Measurements from ENCODE around the gene CST9.

Gene CST9

GRCh38 chr20:23568320-23568970, 37.3 kb downstream of the CST9 start, which contains the start of gene CST9L:
CST9L (minus strand) TSS chr20:23568484; CDS start chr20:23568450, 34 bp downstream.
- H3K27me3 ChIP-seq, result no peaks in the 10 kb centered on the region
- H3K4me3 ChIP-seq (ENCODE audit: low read depth, low read length), result no peak within 1 kb of the TSS
- no peaks in the 10 kb centered on the region for H3K9me3 ChIP-seq
- H3K4me1 ChIP-seq, result no peaks in the 10 kb centered on the region
- H3K36me3 ChIP-seq, result no peaks in the 10 kb centered on the region
- TF ChIP-seq, protein P1, sequence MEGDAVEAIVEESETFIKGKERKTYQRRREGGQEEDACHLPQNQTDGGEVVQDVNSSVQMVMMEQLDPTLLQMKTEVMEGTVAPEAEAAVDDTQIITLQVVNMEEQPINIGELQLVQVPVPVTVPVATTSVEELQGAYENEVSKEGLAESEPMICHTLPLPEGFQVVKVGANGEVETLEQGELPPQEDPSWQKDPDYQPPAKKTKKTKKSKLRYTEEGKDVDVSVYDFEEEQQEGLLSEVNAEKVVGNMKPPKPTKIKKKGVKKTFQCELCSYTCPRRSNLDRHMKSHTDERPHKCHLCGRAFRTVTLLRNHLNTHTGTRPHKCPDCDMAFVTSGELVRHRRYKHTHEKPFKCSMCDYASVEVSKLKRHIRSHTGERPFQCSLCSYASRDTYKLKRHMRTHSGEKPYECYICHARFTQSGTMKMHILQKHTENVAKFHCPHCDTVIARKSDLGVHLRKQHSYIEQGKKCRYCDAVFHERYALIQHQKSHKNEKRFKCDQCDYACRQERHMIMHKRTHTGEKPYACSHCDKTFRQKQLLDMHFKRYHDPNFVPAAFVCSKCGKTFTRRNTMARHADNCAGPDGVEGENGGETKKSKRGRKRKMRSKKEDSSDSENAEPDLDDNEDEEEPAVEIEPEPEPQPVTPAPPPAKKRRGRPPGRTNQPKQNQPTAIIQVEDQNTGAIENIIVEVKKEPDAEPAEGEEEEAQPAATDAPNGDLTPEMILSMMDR (IDR thresholded peaks at IDR 0.05; ENCODE audit: low read depth, low read length), result no peak
- DNase-seq, result no peak

- no peaks in the 10 kb centered on the region for H3K36me3 ChIP-seq
- TF ChIP-seq, protein P1 (IDR thresholded peaks at IDR 0.05; ENCODE audit: low read depth, low read length), result no peak
- H3K27me3 ChIP-seq, result no peaks in the 10 kb centered on the region
Measured at GRCh38 chr20:23566199-23566932, 39.4 kb downstream of the CST9 start.

DNA sequence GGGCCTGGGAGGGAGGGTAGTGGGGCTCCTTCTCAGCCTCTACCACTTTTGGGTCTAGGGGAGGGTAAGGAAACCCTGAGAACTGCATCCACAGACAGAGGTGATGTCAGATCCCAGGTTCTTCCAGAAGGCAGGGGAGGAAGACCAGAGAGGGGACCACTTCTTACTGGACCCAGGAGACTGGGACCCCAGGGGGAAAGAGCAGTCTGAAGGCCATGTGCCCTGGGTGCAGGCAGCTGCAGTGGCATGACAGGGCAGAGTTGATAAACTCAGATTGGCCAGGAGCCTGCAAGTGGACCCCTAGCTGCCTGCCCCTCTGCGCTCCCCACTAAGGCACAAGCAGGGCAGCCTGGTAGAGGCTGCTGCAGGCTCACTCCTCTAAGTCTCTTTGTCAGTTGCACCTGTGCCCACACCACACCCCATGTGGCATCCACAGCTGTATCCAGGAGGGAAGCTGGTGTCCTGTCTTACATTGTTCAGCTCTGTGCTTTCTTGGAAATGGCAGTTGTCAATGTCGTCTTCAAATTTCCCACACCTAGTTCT, 40.1 kb downstream of the CST9 start:
- H3K36me3 ChIP-seq, result no peaks in the 10 kb centered on the region
- no peaks in the 10 kb centered on the region for H3K27me3 ChIP-seq
- TF ChIP-seq, protein P1 (IDR thresholded peaks at IDR 0.05; ENCODE audit: low read depth, low read length), result no peak
- H3K4me1 ChIP-seq, result no peaks in the 10 kb centered on the region
- H3K4me3 ChIP-seq (ENCODE audit: low read depth, low read length), result no peak overlapping the region
- no peak for DNase-seq
- no peaks in the 10 kb centered on the region for H3K9me3 ChIP-seq

More at GRCh38 chr20:23566199-23566932, 39.4 kb downstream of the CST9 start:
- DNase-seq, result no peak
- Histone ChIP-seq H3K4me3 (ENCODE audit: low read depth, low read length) (no peak overlapping the region), H3K4me1 (no peaks in the 10 kb centered on the region), H3K9me3 (no peaks in the 10 kb centered on the region)

DNA sequence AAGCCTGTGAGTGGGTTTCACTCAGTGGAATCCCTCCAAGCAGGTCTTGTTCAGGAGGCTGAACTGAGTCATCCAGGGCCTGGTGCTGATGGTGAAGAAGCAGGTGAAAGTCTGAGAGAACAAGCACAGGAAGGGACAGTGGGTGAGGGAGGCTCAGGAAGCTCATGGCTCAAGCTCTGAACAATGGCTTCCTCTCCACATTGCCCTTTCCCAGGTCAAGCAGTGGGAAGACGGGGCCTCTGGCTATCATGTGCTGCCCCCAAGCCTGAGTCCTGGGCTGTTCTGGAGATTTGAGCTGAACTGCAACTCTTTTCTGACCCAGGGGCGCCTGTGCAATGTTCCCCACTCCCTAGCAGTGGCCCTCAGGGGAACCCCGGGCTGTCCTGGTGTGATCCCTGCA, 40.8 kb downstream of the CST9 start:
- no peak for DNase-seq
- Histone ChIP-seq H3K27me3 (no peaks in the 10 kb centered on the region), H3K36me3 (no peaks in the 10 kb centered on the region), H3K4me3 (ENCODE audit: low read depth, low read length) (no peak overlapping the region), H3K4me1 (no peaks in the 10 kb centered on the region), H3K9me3 (no peaks in the 10 kb centered on the region)
- TF ChIP-seq, protein P1 (IDR thresholded peaks at IDR 0.05; ENCODE audit: low read depth, low read length), result no peak

GRCh38 chr20:23562721-23563342, 42.9 kb downstream of the CST9 start:
- Histone ChIP-seq H3K36me3 (no peaks in the 10 kb centered on the region), H3K27me3 (no peaks in the 10 kb centered on the region), H3K4me3 (ENCODE audit: low read depth, low read length) (no peak overlapping the region), H3K4me1 (no peaks in the 10 kb centered on the region), H3K9me3 (no peaks in the 10 kb centered on the region)
- TF ChIP-seq, protein P1 (IDR thresholded peaks at IDR 0.05; ENCODE audit: low read depth, low read length), result no peak
- no peak for DNase-seq

All from BE2C (cell line).